IMR-90 (cell line): ENCODE results near the gene PGGT1B. TPM values are rescaled to one million over a fixed set of nuclear protein-coding genes. Genes with fewer than 3 reads are reported as not detected.

Source experiments
- ATAC-seq: fragments of 200-7000 bp; cut with Tn5 transposase; 2 replicates; pipeline ENCODE4 v1.9.1; 2020; ENCODE audit warnings: low read depth, mild to moderate bottlenecking, moderate library complexity
- BruUV-seq: library from RNA; stranded (reverse); fragments of 400-500 nt; replicated peaks from 2 replicates; lab custom pipeline; 2021; lab: Mats Ljungman, UMichigan
- CTCF ChIA-PET: fragments of 300-600 bp; formaldehyde crosslinking; extraction: SDS; loops from one replicate; lab custom pipeline; 2021; ENCODE audit warnings: antibody characterized with exemption; lab: Yijun Ruan, JAX
- POLR2A ChIA-PET: fragments of 300-600 bp; sonication (Branson Sonifier 250); formaldehyde crosslinking; loops from one replicate; lab custom pipeline; 2022; ENCODE audit warnings: antibody characterized with exemption; ENCODE audit not compliant: unreplicated experiment; lab: Charles Lee
- DNase-seq: peaks from one replicate; pipeline ENCODE4 v3.0.0; 2013
- H2AFZ ChIP-seq: replicated peaks from 2 replicates; pipeline ENCODE3; 2013; ENCODE audit warnings: low read length, mild to moderate bottlenecking; ENCODE audit not compliant: poor library complexity
- H2AK5ac ChIP-seq: 2 replicates; pipeline ENCODE4 v1.6.1; 2013; ENCODE audit warnings: low read depth, low read length, inconsistent platforms
- H2AK9ac ChIP-seq: replicated peaks from 2 replicates; pipeline ENCODE3; 2013; ENCODE audit warnings: mild to moderate bottlenecking, low read depth, low read length, moderate library complexity; ENCODE audit not compliant: poor library complexity
- H2BK120ac ChIP-seq: 2 replicates; pipeline ENCODE4 v1.6.1; 2013; ENCODE audit warnings: low read depth, low read length, inconsistent platforms
- H2BK15ac ChIP-seq: 3 replicates; pipeline ENCODE4 v1.6.1; 2013; ENCODE audit warnings: low read depth, low read length, inconsistent platforms
- H2BK20ac ChIP-seq: 2 replicates; pipeline ENCODE4 v1.6.1; 2013; ENCODE audit warnings: low read depth, mild to moderate bottlenecking, inconsistent platforms, low read length, moderate library complexity
- H2BK5ac ChIP-seq: 2 replicates; pipeline ENCODE4 v1.6.1; 2013; ENCODE audit warnings: mild to moderate bottlenecking, low read depth, low read length, inconsistent platforms; ENCODE audit not compliant: poor library complexity, severe bottlenecking
- H3K14ac ChIP-seq: replicated peaks from 2 replicates; pipeline ENCODE4 v1.6.1; 2013; ENCODE audit warnings: low read depth, low read length, inconsistent platforms
- H3K18ac ChIP-seq: 2 replicates; pipeline ENCODE4 v1.6.1; 2013; ENCODE audit warnings: low read depth, low read length, control low read depth
- H3K23ac ChIP-seq: 2 replicates; pipeline ENCODE4 v1.6.1; 2013; ENCODE audit warnings: low read depth, low read length, inconsistent platforms
- H3K27ac ChIP-seq: 2 replicates; pipeline ENCODE4 v1.5.1; 2013; ENCODE audit warnings: mild to moderate bottlenecking, control low read depth, low read length; ENCODE audit not compliant: insufficient read depth
- H3K27me3 ChIP-seq: 2 replicates; pipeline ENCODE4 v1.6.1; 2013; ENCODE audit warnings: low read length; ENCODE audit not compliant: control insufficient read depth, insufficient read depth
- H3K36me3 ChIP-seq: 2 replicates; pipeline ENCODE4 v1.6.1; 2013; ENCODE audit warnings: low read length, mixed read lengths; ENCODE audit not compliant: control insufficient read depth, insufficient read depth
- H3K4ac ChIP-seq: 2 replicates; pipeline ENCODE4 v1.6.1; 2013; ENCODE audit warnings: low read depth, low read length, inconsistent platforms
- H3K4me1 ChIP-seq: 2 replicates; pipeline ENCODE4 v1.6.1; 2013; ENCODE audit warnings: low read length, mixed read lengths; ENCODE audit not compliant: control insufficient read depth, insufficient read depth
- H3K4me2 ChIP-seq: 2 replicates; pipeline ENCODE4 v1.6.1; 2013; ENCODE audit warnings: low read depth, mild to moderate bottlenecking, control low read depth, low read length, moderate library complexity
- H3K4me3 ChIP-seq: 2 replicates; pipeline ENCODE4 v1.5.1; 2013; ENCODE audit warnings: low read depth, mild to moderate bottlenecking, control low read depth, low read length, moderate library complexity; ENCODE audit not compliant: insufficient read depth
- H3K56ac ChIP-seq: 2 replicates; pipeline ENCODE4 v1.6.1; 2013; ENCODE audit warnings: low read length, inconsistent platforms; ENCODE audit not compliant: insufficient read depth; ENCODE audit errors: extremely low read depth
- H3K79me1 ChIP-seq, 2 experiments: 2 replicates each; pipeline ENCODE4 v1.6.1; 2013; ENCODE audit warnings: low read length in 2 of 2, inconsistent platforms in 1 of 2, low read depth in 1 of 2
- H3K9ac ChIP-seq: 2 replicates; pipeline ENCODE4 v1.6.1; 2013; ENCODE audit warnings: low read depth, low read length, control low read depth
- H3K9me1 ChIP-seq: 2 replicates; pipeline ENCODE4 v1.6.1; 2013; ENCODE audit warnings: low read length, inconsistent platforms; ENCODE audit not compliant: insufficient read depth
- H3K9me3 ChIP-seq: 2 replicates; pipeline ENCODE4 v1.6.1; 2013; ENCODE audit warnings: low read length; ENCODE audit not compliant: control insufficient read depth, insufficient read depth
- H4K20me1 ChIP-seq: 2 replicates; pipeline ENCODE4 v1.6.1; 2013; ENCODE audit warnings: low read length, inconsistent platforms; ENCODE audit not compliant: insufficient read depth
- H4K5ac ChIP-seq: 2 replicates; pipeline ENCODE4 v1.6.1; 2013; ENCODE audit warnings: mild to moderate bottlenecking, low read depth, low read length, control low read depth
- H4K8ac ChIP-seq, 2 experiments: 2 replicates each; pipeline ENCODE4 v1.6.1; 2013; ENCODE audit warnings: low read depth in 2 of 2, low read length in 2 of 2, control low read depth in 1 of 2, inconsistent platforms in 1 of 2
- H4K91ac ChIP-seq: 2 replicates; pipeline ENCODE4 v1.6.1; 2013; ENCODE audit warnings: low read depth, low read length, inconsistent platforms; ENCODE audit not compliant: insufficient read depth
- CEBPB ChIP-seq: IDR thresholded peaks from 2 replicates; pipeline ENCODE4 v1.6.1; 2012; ENCODE audit warnings: low read depth, low read length, improper control_type of control experiment
- CHD1 ChIP-seq: IDR thresholded peaks from 2 replicates; pipeline ENCODE4 v1.6.1; 2012; ENCODE audit warnings: low read depth, low read length, improper control_type of control experiment
- ELK1 ChIP-seq: fragments of 150-350 bp; IDR thresholded peaks from 2 replicates; pipeline ENCODE4 v1.6.1; 2016; ENCODE audit warnings: low read depth, mild to moderate bottlenecking, low read length, moderate library complexity, borderline replicate concordance
- NFE2L2 ChIP-seq: fragments of 150-350 bp; IDR thresholded peaks from 2 replicates; pipeline ENCODE4 v1.6.1; 2016; ENCODE audit warnings: low read depth, mild to moderate bottlenecking, low read length
- USF2 ChIP-seq: fragments of 150-350 bp; IDR thresholded peaks from 2 replicates; pipeline ENCODE4 v1.6.1; 2017; ENCODE audit warnings: mild to moderate bottlenecking, antibody characterized with exemption, low read length, low read depth
- WGBS, 2 experiments: methylation state at CpG; one replicate each; pipeline versions ENCODE4 v1.1.5 to v1.1.7; 2013; ENCODE audit warnings: missing lambda C conversion rate in 2 of 2; ENCODE audit not compliant: insufficient read length in 1 of 2; ENCODE audit errors: extremely low coverage in 2 of 2; 5-methylcytosine and 5-hydroxymethylcytosine counted together
- dilution Hi-C: fragments of 300-500 bp; cut with HindIII; formaldehyde crosslinking; loops from one replicate; pipeline ENCODE4 v1.14.3; 2018; ENCODE audit warnings: low sequenced_read_pairs; ENCODE audit not compliant: unreplicated experiment
- in situ Hi-C: fragments of 300-500 bp; cut with MboI; formaldehyde crosslinking; loops from 3 replicates; pipeline ENCODE4 v1.14.3; 2019; ENCODE audit warnings: low sequenced_read_pairs, inconsistent platforms, mixed read lengths
- intact Hi-C: fragments of 100-400 bp; cut with micrococcal nuclease; formaldehyde crosslinking; loops from 2 replicates; pipeline ENCODE4 v1.10.0; 2022
- microRNA-seq, 2 experiments: library from miRNA; stranded (forward) in 1 of 2; unstranded in 1 of 2; fragments of 10-50 nt in 1 of 2; fragments of <30 nt in 1 of 2; gene quantifications in 1 of 2; microRNA quantifications in 1 of 2; one replicate each; pipeline versions ENCODE3 to v1.1.0; 2013 to 2020; ENCODE audit not compliant: insufficient read depth in 1 of 2, insufficient read length in 1 of 2, unreplicated experiment in 1 of 2
- polyA plus RNA-seq, 3 experiments: library from polyadenylated mRNA; depleted of rRNA; stranded (reverse); fragments of >200 nt; gene quantifications; 2 replicates each; pipeline ENCODE4 v1.2.3, GENCODE V29; 2012; ENCODE audit warnings: low replicate concordance in 1 of 3
- small RNA-seq, 5 experiments: library from RNA; depleted of rRNA; stranded (forward); fragments of <200 nt; gene quantifications; one replicate each; pipeline ENCODE3, GENCODE V24; 2012
- total RNA-seq: library from RNA; depleted of rRNA; stranded (reverse); fragments of >200 nt; gene quantifications from 2 replicates; pipeline ENCODE4 v1.2.3, GENCODE V29; 2012; rRNA removed

The PGGT1B gene
- total and polyA plus RNA-seq, 2 of the 4 experiments (the other 2 are of a cell fraction) = 2.1 to 19.2 TPM

GRCh38 chr5:115160975-115161475, 101.7 kb downstream of the PGGT1B start:
- Histone ChIP-seq H3K4ac (no peak overlapping the region), H2AK9ac (no peak overlapping the region), H3K56ac (no peak overlapping the region), H3K18ac (no peak overlapping the region), H3K9me1 (no peaks in the 10 kb centered on the region), H4K8ac (no peak overlapping the region), H3K4me1 (no peaks in the 10 kb centered on the region), H2AFZ (no peak overlapping the region), H2BK15ac (no peak overlapping the region), H3K27ac (no peak overlapping the region), H4K20me1 (no peaks in the 10 kb centered on the region), H4K5ac (no peak overlapping the region), H3K23ac (no peak overlapping the region), H3K9ac (no peak overlapping the region), H3K4me2 (no peak overlapping the region), H2AK5ac (no peak overlapping the region), H3K27me3 (peaks cover 2% of the 10 kb centered on the region; the same call in 1 of the 2 replicates), H3K9me3 (no peaks in the 10 kb centered on the region), H3K14ac (no peak overlapping the region), H3K4me3 (no peak overlapping the region), H2BK5ac (no peak overlapping the region), H3K79me1 (no peaks in the 10 kb centered on the region), H4K91ac (no peak overlapping the region), H2BK20ac (no peak overlapping the region), H3K36me3 (no peaks in the 10 kb centered on the region), H2BK120ac (no peak overlapping the region)
- ChIA-PET POLR2A (no interaction called here), CTCF (no interaction called here)
- no peak for TF ChIP-seq NFE2L2
- TF ChIP-seq CEBPB = no peak
- TF ChIP-seq USF2 = no peak
- no peak for TF ChIP-seq CHD1
- TF ChIP-seq ELK1 = no peak
- no TSS peak for BruUV-seq
- dilution Hi-C loops = no loop called here
- intact Hi-C loops = no loop called here
- no CpG with 5 or more reads among the region's 3 CpGs for WGBS, 2 experiments
- ATAC-seq (no peak), DNase-seq (no peak)
- in situ Hi-C loops = no loop called here

Small RNAs within 50 kb of the gene (microRNA-seq; reads per million reads assigned to microRNA genes)
- not detected for gene HMGN1P15 (ENCODE audit: insufficient read depth, insufficient read length)

Small RNAs within 50 kb of the gene (small RNA-seq; reads per million reads assigned to genes)
- gene HMGN1P15 = 0 reads per million in 5 experiments

Other genes starting within 250 kb of the PGGT1B start
- under 0.01 and 0.18 TPM in 2 replicates for gene TRIM36, start 93.0 kb downstream of the PGGT1B start, total RNA-seq
- gene TRIM36, start 93.0 kb downstream of the PGGT1B start, polyA plus RNA-seq (2012; rRNA removed) = 0.10 and 0.16 TPM in 2 replicates
- 2.0 and 5.0 TPM in 2 replicates for gene CCDC112, start 33.8 kb upstream of the PGGT1B start, total RNA-seq
- 1.9 and 2.3 TPM in 2 replicates for gene CCDC112, start 33.8 kb upstream of the PGGT1B start, polyA plus RNA-seq (2012; rRNA removed)